ENCODE results near the gene ZKSCAN2.
A peak's percentile ranks its signal among the peaks of the same experiment; 100 is the strongest.

ZKSCAN2 gene

GRCh38 chr16:25257470-25257955 lies at the start of gene ZKSCAN2:
ZKSCAN2 (minus strand) TSS chr16:25257845; CDS start chr16:25257127, 718 bp downstream.
- peak; percentile 87 to 94 for DNase-seq (ENCODE audit: low read depth in 2 of 2)
- TF ChIP-seq CTCF (IDR thresholded peaks at IDR 0.05; ENCODE audit: low read depth, low read length): no peak
- peak within 1 kb of the TSS; percentile 83 to 91 for H3K4me3 ChIP-seq (replicated peaks in 1 of 2; ENCODE audit: low read depth in 2 of 2, low read length in 2 of 2)

- TF ChIP-seq CTCF (IDR thresholded peaks at IDR 0.05; ENCODE audit: low read depth, low read length): no peak
- DNase-seq (ENCODE audit: low read depth in 2 of 2): no peak
- no peak overlapping the region for H3K4me3 ChIP-seq (replicated peaks in 1 of 2; ENCODE audit: low read depth in 2 of 2, low read length in 2 of 2)
Measured at GRCh38 chr16:25299792-25300590, 42.3 kb upstream of the ZKSCAN2 start.

- H3K4me3 ChIP-seq (replicated peaks in 1 of 2; ENCODE audit: low read depth in 2 of 2, low read length in 2 of 2): no peak overlapping the region
- DNase-seq (ENCODE audit: low read depth in 2 of 2): no peak
- TF ChIP-seq CTCF (IDR thresholded peaks at IDR 0.05; ENCODE audit: low read depth, low read length): no peak
Measured at GRCh38 chr16:25298165-25298872, 40.7 kb upstream of the ZKSCAN2 start.

- H3K4me3 ChIP-seq (replicated peaks in 1 of 2; ENCODE audit: low read depth in 2 of 2, low read length in 2 of 2): no peak overlapping the region
- no peak for TF ChIP-seq CTCF (IDR thresholded peaks at IDR 0.05; ENCODE audit: low read depth, low read length)
- DNase-seq (ENCODE audit: low read depth in 2 of 2): no peak
Measured at GRCh38 chr16:25297151-25297787, 39.6 kb upstream of the ZKSCAN2 start.

GRCh38 chr16:25291580-25291979 lies 33.9 kb upstream of the ZKSCAN2 start:
- DNase-seq (ENCODE audit: low read depth in 2 of 2): no peak
- TF ChIP-seq CTCF (IDR thresholded peaks at IDR 0.05; ENCODE audit: low read depth, low read length): no peak
- no peak overlapping the region for H3K4me3 ChIP-seq (replicated peaks in 1 of 2; ENCODE audit: low read depth in 2 of 2, low read length in 2 of 2)

GRCh38 chr16:25289466-25289865 lies 31.8 kb upstream of the ZKSCAN2 start:
- TF ChIP-seq CTCF (IDR thresholded peaks at IDR 0.05; ENCODE audit: low read depth, low read length): no peak
- DNase-seq (ENCODE audit: low read depth in 2 of 2): no peak
- no peak overlapping the region for H3K4me3 ChIP-seq (replicated peaks in 1 of 2; ENCODE audit: low read depth in 2 of 2, low read length in 2 of 2)

All from cardiac fibroblast (primary cell).